Hepatocyte (in vitro differentiated cells): ENCODE measurements around the gene KPNA5. TPM values are rescaled to one million over a fixed set of nuclear protein-coding genes. Genes with fewer than 3 reads are reported as not detected.

Experiments used
- DNase-seq: peaks from one replicate; pipeline ENCODE4 v3.0.0-alpha.2; 2016; ENCODE audit warnings: low spot score
- H2AFZ ChIP-seq: fragments of 200-600 bp; sonication (generic); 2 replicates; pipeline ENCODE4 v1.6.0; 2016; ENCODE audit warnings: antibody characterized with exemption, mild to moderate bottlenecking
- H3K27ac ChIP-seq: fragments of 200-600 bp; sonication (generic); 2 replicates; pipeline ENCODE4 v1.5.1; 2016; ENCODE audit warnings: mild to moderate bottlenecking
- H3K27me3 ChIP-seq: fragments of 200-600 bp; sonication (generic); 2 replicates; pipeline ENCODE4 v1.6.1; 2016
- H3K36me3 ChIP-seq: fragments of 200-600 bp; sonication (generic); replicated peaks from 2 replicates; pipeline ENCODE4 v1.5.1; 2016; ENCODE audit warnings: low read depth; ENCODE audit not compliant: insufficient read depth
- H3K4me1 ChIP-seq: fragments of 200-600 bp; sonication (generic); 2 replicates; pipeline ENCODE4 v1.5.1; 2016; ENCODE audit warnings: mild to moderate bottlenecking, moderate library complexity; ENCODE audit not compliant: insufficient read depth
- H3K4me2 ChIP-seq: fragments of 200-600 bp; sonication (generic); 2 replicates; pipeline ENCODE4 v1.6.0; 2016
- H3K4me3 ChIP-seq: fragments of 200-600 bp; sonication (generic); 2 replicates; pipeline ENCODE4 v1.5.1; 2016; ENCODE audit warnings: mild to moderate bottlenecking
- H3K79me2 ChIP-seq: fragments of 200-600 bp; sonication (generic); 2 replicates; pipeline ENCODE4 v1.6.0; 2017; ENCODE audit warnings: mild to moderate bottlenecking
- H3K9me2 ChIP-seq: fragments of 200-600 bp; sonication (generic); replicated peaks from 2 replicates; pipeline ENCODE4 v1.6.0; 2017; ENCODE audit warnings: mild to moderate bottlenecking; ENCODE audit not compliant: insufficient read depth
- H3K9me3 ChIP-seq: fragments of 200-600 bp; sonication (generic); 2 replicates; pipeline ENCODE4 v1.5.1; 2016; ENCODE audit warnings: low read depth, mild to moderate bottlenecking
- H4K20me1 ChIP-seq: fragments of 200-600 bp; sonication (generic); 2 replicates; pipeline ENCODE4 v1.6.0; 2016; ENCODE audit warnings: mild to moderate bottlenecking; ENCODE audit not compliant: insufficient read depth, poor library complexity, severe bottlenecking
- CTCF ChIP-seq: fragments of 200-600 bp; sonication (generic); IDR thresholded peaks from 2 replicates; pipeline ENCODE4 v1.5.1; 2016; ENCODE audit warnings: antibody characterized with exemption, mild to moderate bottlenecking; ENCODE audit not compliant: poor library complexity
- EZH2 ChIP-seq: fragments of 200-600 bp; sonication (generic); IDR thresholded peaks from 2 replicates; pipeline ENCODE4 v1.6.1; 2016; ENCODE audit warnings: antibody characterized with exemption, mild to moderate bottlenecking, borderline replicate concordance
- EZH2phosphoT487 ChIP-seq: fragments of 200-600 bp; sonication (generic); IDR thresholded peaks from one replicate; pipeline ENCODE4 v1.6.1; 2018; ENCODE audit warnings: antibody characterized with exemption, mild to moderate bottlenecking, low read depth, moderate library complexity; ENCODE audit not compliant: unreplicated experiment, severe bottlenecking
- WGBS: methylation state at CpG from one replicate; pipeline ENCODE4 v1.1.6; 2016; ENCODE audit warnings: low lambda C conversion rate; ENCODE audit errors: missing lambda C conversion rate; 5-methylcytosine and 5-hydroxymethylcytosine counted together
- polyA plus RNA-seq: library from polyadenylated mRNA; unstranded; fragments of >200 nt; fragmentation: Nextera tagmentation; extraction: Ambion mirVana; gene quantifications from 2 replicates; pipeline ENCODE4 v1.2.1, GENCODE V29; 2016
- total RNA-seq: library from RNA; depleted of rRNA; stranded (reverse); fragments of >200 nt; gene quantifications from 2 replicates; pipeline ENCODE4 v1.2.3, GENCODE V29; 2014

Gene KPNA5
- total and polyA plus RNA-seq, 2 experiments from 2014 or later: 5.4 to 20.5 TPM

GRCh38 chr6:116761779-116762178, 80.8 kb downstream of the KPNA5 start:
- Histone ChIP-seq H3K4me3 (no peak overlapping the region), H2AFZ (no peak overlapping the region), H3K4me1 (no peaks in the 10 kb centered on the region), H4K20me1 (no peaks in the 10 kb centered on the region), H3K4me2 (no peak overlapping the region), H3K36me3 (no peaks in the 10 kb centered on the region), H3K27ac (no peak overlapping the region), H3K9me2 (no peaks in the 10 kb centered on the region), H3K79me2 (no peaks in the 10 kb centered on the region), H3K9me3 (no peaks in the 10 kb centered on the region), H3K27me3 (peaks cover 33% of the 10 kb centered on the region)
- TF ChIP-seq EZH2 (no peak), CTCF (no peak), EZH2phosphoT487 (no peak)
- WGBS: 76% methylated on average over 4 of the region's 4 CpGs
- DNase-seq: no peak

- Histone ChIP-seq H3K4me3 (no peak overlapping the region), H3K27ac (no peak overlapping the region), H3K9me2 (no peaks in the 10 kb centered on the region), H3K36me3 (no peaks in the 10 kb centered on the region), H2AFZ (no peak overlapping the region), H3K79me2 (no peaks in the 10 kb centered on the region), H3K27me3 (peaks cover 37% of the 10 kb centered on the region), H3K4me1 (no peaks in the 10 kb centered on the region), H4K20me1 (no peaks in the 10 kb centered on the region), H3K9me3 (no peaks in the 10 kb centered on the region), H3K4me2 (no peak overlapping the region)
- DNase-seq: no peak
- TF ChIP-seq CTCF (no peak), EZH2phosphoT487 (no peak), EZH2 (no peak)
- 100% methylated on average over 1 of the region's 1 CpG for WGBS
Observed at GRCh38 chr6:116762235-116762634, 81.2 kb downstream of the KPNA5 start.

- Histone ChIP-seq H3K79me2 (no peaks in the 10 kb centered on the region), H3K27ac (no peak overlapping the region), H4K20me1 (no peaks in the 10 kb centered on the region), H3K9me3 (no peaks in the 10 kb centered on the region), H3K27me3 (peaks cover 42% of the 10 kb centered on the region), H3K9me2 (no peaks in the 10 kb centered on the region), H2AFZ (no peak overlapping the region), H3K36me3 (no peaks in the 10 kb centered on the region), H3K4me1 (no peaks in the 10 kb centered on the region), H3K4me3 (no peak overlapping the region), H3K4me2 (no peak overlapping the region)
- TF ChIP-seq EZH2 (no peak), EZH2phosphoT487 (no peak), CTCF (no peak)
- no peak for DNase-seq
Observed at GRCh38 chr6:116763048-116763447, 82.0 kb downstream of the KPNA5 start.

GRCh38 chr6:116763906-116764628, 83.1 kb downstream of the KPNA5 start:
- TF ChIP-seq EZH2phosphoT487 (no peak), CTCF (no peak), EZH2 (no peak)
- 55% methylated on average over 11 of the region's 11 CpGs for WGBS
- Histone ChIP-seq H3K79me2 (no peaks in the 10 kb centered on the region), H3K27ac (no peak overlapping the region), H2AFZ (peak overlapping the region; percentile 86), H3K27me3 (peaks cover 42% of the 10 kb centered on the region), H3K4me2 (peak overlapping the region; percentile 97), H4K20me1 (no peaks in the 10 kb centered on the region), H3K4me3 (peak overlapping the region; percentile 58), H3K4me1 (no peaks in the 10 kb centered on the region), H3K9me2 (no peaks in the 10 kb centered on the region), H3K36me3 (no peaks in the 10 kb centered on the region), H3K9me3 (no peaks in the 10 kb centered on the region)
- DNase-seq: no peak
